ENCODE data around the gene ATF6B. TPM values are rescaled to one million over a fixed set of nuclear protein-coding genes. Genes with fewer than 3 reads are reported as not detected.
A peak's percentile ranks its signal among the peaks of the same experiment; 100 is the strongest.

Gene ATF6B
- total RNA-seq, 1 experiment from 2014 or later: 45.3 TPM

- Histone ChIP-seq H3K4ac (ENCODE audit: low read depth, low read length) (no peak overlapping the region), H3K9me3 (ENCODE audit: control insufficient read depth, low read depth, low read length) (no peaks in the 10 kb centered on the region), H3T11ph (ENCODE audit: low read length) (no peak overlapping the region), H2AK5ac (ENCODE audit: insufficient read length, low read length) (no peak overlapping the region), H3K27ac (ENCODE audit: insufficient read length, low read depth, low read length) (no peak overlapping the region), H4K91ac (ENCODE audit: insufficient read length, low read depth, low read length) (no peak overlapping the region), H3K23me2 (ENCODE audit: insufficient read length, low read depth, low read length, poor library complexity, severe bottlenecking) (no peaks in the 10 kb centered on the region), H2BK5ac (ENCODE audit: insufficient read length, low read length) (no peak overlapping the region), H3K79me2 (ENCODE audit: insufficient read depth, low read length) (no peaks in the 10 kb centered on the region), H4K5ac (ENCODE audit: insufficient read length, low read depth, low read length) (no peak overlapping the region), H4K8ac (replicated peaks; ENCODE audit: insufficient read length, low read depth, low read length) (no peak overlapping the region), H4K20me1 (ENCODE audit: control insufficient read depth, insufficient read depth, insufficient read length) (no peaks in the 10 kb centered on the region), H2BK20ac (ENCODE audit: low read depth, low read length, poor library complexity, severe bottlenecking) (no peak overlapping the region), H2BK15ac (ENCODE audit: low read depth, low read length) (no peak overlapping the region), H2BK120ac (ENCODE audit: low read depth, low read length, poor library complexity, severe bottlenecking) (no peak overlapping the region), H3K4me1 (ENCODE audit: insufficient read depth, low read length) (no peaks in the 10 kb centered on the region; the same call in 1 of the 2 replicates), H3K56ac (ENCODE audit: insufficient read length, low read depth, low read length) (no peak overlapping the region), H2AFZ (ENCODE audit: low read length) (no peak overlapping the region), H3K79me1 (ENCODE audit: insufficient read depth, low read depth, low read length, poor library complexity, severe bottlenecking) (no peaks in the 10 kb centered on the region), H3K9ac (ENCODE audit: extremely low read depth, insufficient read length, low read length) (no peak overlapping the region), H3K14ac (ENCODE audit: insufficient read depth, low read length) (no peak overlapping the region), H2BK12ac (ENCODE audit: insufficient read length, low read depth, low read length) (no peak overlapping the region), H3K18ac (ENCODE audit: insufficient read length, low read depth, low read length) (no peak overlapping the region), H3K23ac (ENCODE audit: insufficient read length, low read depth, low read length) (no peak overlapping the region), H3K27me3 (ENCODE audit: insufficient read depth, low read length) (no peaks in the 10 kb centered on the region; the same call in 1 of the 2 replicates), H3K4me2 (ENCODE audit: insufficient read depth, insufficient read length, low read length) (no peak overlapping the region)
- peaks cover 0 to 3% (median 0%) of the 10 kb centered on the region in 3 experiments; a peak in 1 of 7 replicates for H3K36me3 Mint-ChIP-seq (ENCODE audit: insufficient read depth in 1 of 3, low read depth in 3 of 3)
- H3K9me3 Mint-ChIP-seq: no peaks in the 10 kb centered on the region
- peak overlapping the region in 1 of 2 experiments; percentile 44; a peak in 2 of 5 replicates for H3K4me3 Mint-ChIP-seq
- peak overlapping the region in 2 of 3 experiments; percentile 21 to 28; a peak in 2 of 7 replicates for H3K27ac Mint-ChIP-seq
- DNase-seq: no peak
- no peak for TF ChIP-seq CTCF (conservative IDR thresholded peaks at IDR 0.05)
- H3K27me3 Mint-ChIP-seq (ENCODE audit: low read depth): peaks cover 38% of the 10 kb centered on the region
- WGBS (ENCODE audit: extremely low coverage, insufficient read length, low lambda C conversion rate): no CpG with 5 or more reads among the region's 6 CpGs
- peaks cover 20 to 24% of the 10 kb centered on the region in 2 experiments for H3K4me1 Mint-ChIP-seq
Measured at GRCh38 chr6:32108727-32109113, 19.3 kb downstream of the ATF6B start.

All from H9 (cell line).